ENCODE measurements around the gene ZSCAN20.

The ZSCAN20 gene

GRCh38 chr1:33535334-33535733 is 62.9 kb downstream of the ZSCAN20 start:
- DNase-seq = no peak

GRCh38 chr1:33537885-33538284 is 65.4 kb downstream of the ZSCAN20 start:
- no peak for DNase-seq

- no peak for DNase-seq
These were observed 69.5 kb downstream of the ZSCAN20 start for GRCh38 chr1:33541966-33542365.

Measured in C1 segment of cervical spinal cord (tissue), 14 donors.